ENCODE results near the gene CERS6.

Gene CERS6

DNA sequence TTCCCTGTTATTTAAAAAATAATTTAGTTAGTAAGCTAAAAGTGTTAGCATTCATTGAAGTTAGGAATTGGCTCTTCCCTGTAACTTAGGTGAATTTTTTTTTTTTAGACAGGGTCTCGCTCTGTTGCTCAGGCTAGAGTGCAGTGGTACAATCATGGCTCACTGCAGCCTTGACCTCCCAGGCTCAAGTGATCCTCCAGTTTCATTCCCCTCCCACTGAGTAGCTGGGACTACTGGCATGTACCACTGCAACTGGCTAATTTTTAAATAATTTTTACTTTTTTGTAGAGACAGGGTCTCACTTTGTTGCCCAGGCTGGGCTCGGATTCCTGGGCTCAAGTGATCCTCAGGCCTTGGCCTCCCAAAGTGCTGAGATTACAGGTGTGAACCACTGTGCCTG, 66.4 kb downstream of the CERS6 start:
- H3K4me3 ChIP-seq (ENCODE audit: low read length) = no peak overlapping the region
- no peak for DNase-seq (ENCODE audit: low read depth, low spot score)

DNA sequence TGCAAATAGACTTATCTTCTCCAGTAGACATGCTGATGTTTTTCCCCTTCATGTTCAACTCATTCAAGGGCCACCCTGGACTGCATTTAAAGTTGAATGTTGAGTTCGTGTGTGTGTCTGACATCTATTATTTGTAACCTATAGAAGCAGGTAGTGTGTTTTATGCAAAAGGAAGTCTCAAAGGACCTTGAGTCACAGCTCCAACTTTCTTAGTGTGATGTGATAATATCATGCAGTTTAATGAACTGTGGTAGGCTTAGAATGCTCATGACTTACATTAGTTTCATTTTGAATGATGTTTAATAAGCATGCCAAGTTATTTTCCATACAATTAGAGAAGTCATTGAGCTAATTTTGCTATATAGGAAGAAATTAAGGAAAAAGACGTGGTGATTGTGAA, 67.9 kb downstream of the CERS6 start:
- DNase-seq (ENCODE audit: low read depth, low spot score) = no peak
- no peak overlapping the region for H3K4me3 ChIP-seq (ENCODE audit: low read length)

DNA sequence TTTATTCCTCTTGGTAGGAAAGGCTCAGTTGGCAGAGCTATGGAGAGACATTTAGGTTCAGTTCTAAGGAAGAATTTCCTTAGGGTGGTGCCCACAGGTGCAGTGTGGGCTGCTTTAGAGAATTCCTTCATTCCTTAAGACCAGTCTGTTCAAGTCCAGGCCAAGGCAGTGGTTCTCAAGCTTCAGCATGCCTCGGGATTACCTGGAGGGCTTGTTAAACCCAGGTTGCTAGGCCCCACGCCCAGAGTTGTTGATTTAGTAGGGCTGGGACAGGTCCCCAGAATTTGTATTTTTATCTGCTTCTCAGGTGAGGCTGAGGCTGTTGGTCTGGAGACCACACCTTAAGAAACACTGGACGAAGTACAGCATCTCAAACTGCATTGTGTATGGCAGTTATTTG, 68.9 kb downstream of the CERS6 start:
- H3K4me3 ChIP-seq (ENCODE audit: low read length) = no peak overlapping the region
- DNase-seq (ENCODE audit: low read depth, low spot score) = no peak

DNA sequence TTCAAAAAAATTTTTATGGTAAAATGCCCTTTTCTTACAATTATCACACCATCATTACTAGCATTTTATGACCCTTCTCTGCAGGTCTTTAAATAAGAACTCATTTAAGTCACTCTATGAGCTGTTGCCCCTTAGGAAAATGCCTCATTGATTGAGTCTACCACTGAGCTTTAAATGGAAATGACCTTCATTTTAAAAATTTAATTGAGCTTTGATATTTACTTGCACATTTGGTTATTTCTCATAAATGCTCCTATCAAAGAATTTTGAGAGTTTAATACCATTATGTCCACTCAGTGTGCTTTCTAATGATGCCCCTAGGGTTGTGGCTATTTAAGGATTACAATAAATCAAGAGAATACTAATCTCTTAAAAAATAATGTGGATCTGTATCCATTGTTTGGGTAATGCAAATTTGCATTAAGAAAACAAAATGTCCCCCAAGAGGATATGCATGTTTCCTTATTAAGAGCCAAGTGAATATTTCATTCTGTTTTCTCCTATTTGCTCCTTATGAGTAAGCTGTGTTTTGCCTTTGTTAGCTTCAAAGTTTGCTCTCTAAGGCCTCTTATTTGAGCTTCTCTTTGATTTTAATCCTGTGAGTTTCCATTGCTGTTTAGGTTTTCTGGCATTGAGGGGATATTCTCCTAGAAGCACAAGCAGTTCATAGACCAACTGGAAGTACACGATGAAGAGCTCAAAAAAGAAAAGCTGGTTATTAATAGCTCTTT, 69.8 kb downstream of the CERS6 start:
- DNase-seq (ENCODE audit: low read depth, low spot score) = no peak
- no peak overlapping the region for H3K4me3 ChIP-seq (ENCODE audit: low read length)

DNA sequence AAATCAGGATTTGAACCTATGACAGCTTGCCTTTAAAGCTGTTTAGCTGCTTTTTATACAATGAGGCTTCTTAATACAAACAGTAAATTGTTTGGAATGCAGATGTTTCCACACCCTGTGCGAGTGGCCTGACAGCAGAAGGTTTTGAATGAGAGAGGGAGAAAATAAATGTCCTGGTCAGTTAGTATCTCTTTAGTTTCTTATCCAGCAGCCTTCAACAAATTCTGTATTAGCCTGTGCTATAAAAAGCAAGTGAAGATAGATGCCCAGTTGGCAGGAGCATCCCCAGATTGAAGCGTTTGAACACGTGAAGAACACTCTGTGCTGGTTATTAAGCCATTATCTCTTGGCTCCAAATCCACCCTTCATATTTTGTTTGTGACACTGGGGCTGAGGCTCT, 70.6 kb downstream of the CERS6 start:
- DNase-seq (ENCODE audit: low read depth, low spot score) = no peak
- H3K4me3 ChIP-seq (ENCODE audit: low read length) = no peak overlapping the region

DNA sequence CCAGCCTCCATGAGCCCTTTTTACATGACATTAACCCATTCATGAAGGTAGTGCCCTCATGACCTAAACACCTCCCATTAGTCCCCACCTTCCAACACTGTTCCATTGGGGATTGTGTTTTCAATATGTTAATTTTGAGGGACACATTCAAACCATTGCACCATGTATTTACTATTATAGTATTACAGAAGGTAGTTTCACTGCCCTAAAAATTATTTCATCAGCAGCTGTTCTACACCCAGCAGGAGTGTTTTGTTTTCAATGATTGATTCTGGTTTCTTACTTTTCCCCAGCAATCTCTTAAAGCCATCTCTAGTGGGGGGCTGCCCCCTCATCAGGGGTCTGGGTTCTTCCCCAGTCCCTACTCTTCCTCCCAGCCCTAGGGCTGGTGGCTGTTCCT, 71.9 kb downstream of the CERS6 start:
- no peak overlapping the region for H3K4me3 ChIP-seq (ENCODE audit: low read length)
- no peak for DNase-seq (ENCODE audit: low read depth, low spot score)

DNA sequence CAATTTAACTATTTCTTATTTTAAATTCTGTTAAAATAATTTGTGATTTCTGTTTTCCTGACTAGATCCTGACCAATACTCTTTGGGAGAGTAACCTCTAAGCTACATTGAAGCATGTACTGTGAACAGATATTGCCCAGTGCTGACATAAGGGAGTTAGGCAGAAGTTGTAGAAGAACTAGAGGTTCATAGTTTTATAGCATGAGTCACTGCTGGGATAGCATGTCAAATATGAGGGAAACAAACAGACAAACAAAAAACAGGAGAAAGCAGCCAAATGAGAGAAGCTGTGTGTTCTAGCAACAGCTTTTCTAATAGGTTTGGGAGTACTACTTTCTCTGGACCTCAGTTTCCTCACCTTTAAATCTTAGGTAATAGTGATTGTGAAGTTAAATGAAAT, 72.4 kb downstream of the CERS6 start:
- DNase-seq (ENCODE audit: low read depth, low spot score) = no peak
- no peak overlapping the region for H3K4me3 ChIP-seq (ENCODE audit: low read length)

DNA sequence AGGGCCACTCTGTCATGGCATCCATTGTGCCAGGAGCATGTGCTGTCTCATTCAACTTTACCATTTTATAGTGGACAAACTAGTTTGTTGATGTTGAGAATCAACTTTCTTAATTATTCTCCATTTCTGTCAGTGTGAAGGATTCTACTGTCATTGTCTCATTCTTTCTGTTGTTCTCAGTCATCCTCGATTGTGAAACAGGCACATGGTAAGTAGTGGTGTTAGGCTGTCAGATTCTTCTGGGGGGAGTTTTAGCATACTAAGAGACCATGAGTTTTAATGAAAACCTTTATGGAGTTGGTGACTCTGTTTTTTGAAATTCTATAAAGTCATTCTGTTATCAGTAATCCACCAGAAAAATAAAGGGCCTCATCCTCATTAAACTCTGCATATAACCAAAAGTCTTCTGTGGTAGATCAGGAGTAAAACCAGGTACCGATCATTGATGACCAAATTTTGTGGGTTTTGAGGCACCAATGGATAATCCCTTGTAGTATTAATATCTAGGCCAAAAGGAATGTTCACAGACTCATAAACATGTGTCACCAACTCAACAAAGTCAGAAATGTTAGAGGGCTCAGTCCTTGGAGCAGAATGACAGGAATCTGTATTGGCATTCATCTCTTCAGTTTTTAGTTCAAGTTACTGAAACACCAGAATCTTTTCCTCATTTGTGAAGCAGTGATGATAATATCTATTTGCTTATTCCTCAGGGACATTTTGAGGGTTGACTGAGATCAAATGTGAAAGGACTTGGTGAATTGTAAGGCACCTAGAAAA, 73.2 kb downstream of the CERS6 start:
- H3K4me3 ChIP-seq (ENCODE audit: low read length) = no peak overlapping the region
- DNase-seq (ENCODE audit: low read depth, low spot score) = no peak

DNA sequence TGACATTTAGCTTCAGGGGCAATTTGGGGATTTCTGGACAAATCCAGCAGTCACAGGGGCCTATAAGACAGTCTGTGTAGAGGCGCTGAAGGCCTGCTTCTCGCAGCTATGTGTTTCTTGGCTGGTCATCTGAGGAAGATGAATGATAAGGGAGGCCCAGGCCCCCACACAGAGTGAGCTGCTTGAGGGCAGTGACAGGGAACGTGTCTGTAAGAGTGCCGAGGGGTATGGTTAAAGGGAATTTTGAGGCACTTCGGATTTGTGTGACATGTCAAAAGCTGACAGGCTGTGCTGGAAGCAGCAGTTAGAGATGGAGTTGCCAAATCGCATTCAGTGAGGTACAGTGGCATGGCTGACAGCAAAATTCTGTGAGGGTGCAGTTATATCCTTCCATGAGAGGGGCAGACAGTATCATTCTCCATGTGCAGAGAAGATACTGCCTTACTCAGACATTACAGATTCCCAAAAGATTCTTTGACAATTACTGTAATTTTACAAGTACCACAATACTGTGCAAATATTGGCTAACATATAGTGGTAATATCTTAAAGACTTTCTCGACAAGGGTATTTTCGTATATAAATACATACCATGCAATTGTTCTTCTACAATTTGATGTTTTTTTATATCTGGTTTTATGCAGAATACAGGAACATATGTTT, 74.0 kb downstream of the CERS6 start:
- no peak for DNase-seq (ENCODE audit: low read depth, low spot score)
- no peak overlapping the region for H3K4me3 ChIP-seq (ENCODE audit: low read length)

DNA sequence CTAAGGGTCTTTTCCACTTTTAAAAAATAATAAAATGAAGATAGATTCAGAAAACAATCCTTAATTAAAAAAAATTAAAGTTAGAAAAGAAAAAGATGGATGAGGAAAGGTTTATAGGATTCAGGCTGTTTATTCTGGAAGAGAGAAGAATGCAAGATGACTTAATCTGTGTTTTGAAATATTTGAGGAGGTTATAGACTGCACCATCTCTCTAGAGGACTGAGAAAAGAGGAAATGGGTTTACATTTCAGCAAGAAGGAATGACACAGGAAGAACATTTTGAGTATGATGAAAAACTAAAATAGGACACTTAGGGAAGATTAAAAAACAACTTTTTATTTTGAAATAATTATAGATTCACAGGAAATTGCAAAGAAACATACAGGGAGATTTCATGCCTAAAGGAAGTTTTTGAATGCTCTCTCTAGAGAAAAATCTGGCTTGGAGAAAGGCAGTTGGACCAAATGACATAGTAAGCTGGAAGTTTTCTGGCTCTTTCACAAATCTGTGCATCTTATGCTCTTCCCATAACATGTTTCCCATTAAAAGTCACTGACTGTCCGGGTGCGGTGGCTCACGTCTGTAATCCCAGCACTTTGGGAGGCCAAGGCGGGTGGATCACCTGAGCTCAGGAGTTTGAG, 75.0 kb downstream of the CERS6 start:
- no peak for DNase-seq (ENCODE audit: low read depth, low spot score)
- no peak overlapping the region for H3K4me3 ChIP-seq (ENCODE audit: low read length)

DNA sequence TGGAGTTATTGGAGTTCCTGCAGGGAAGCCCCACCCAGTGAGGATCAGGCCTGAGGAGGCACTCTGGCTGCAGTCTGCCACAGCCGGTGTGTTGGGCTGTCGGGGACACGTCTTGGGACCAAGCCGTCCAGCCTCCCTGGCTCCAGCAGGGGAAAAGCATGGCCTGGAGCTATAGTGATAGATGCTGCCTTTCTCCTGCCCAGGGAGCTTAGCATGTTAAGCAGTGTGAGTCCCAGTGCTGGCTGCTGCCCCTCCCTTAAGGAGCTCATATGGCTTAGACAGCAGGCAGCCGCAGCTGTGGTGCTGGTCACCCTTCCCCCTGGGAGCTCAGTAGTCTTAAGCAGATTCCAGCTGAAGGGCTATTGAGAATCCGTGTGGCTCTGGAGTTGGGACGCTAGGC, 78.9 kb downstream of the CERS6 start:
- no peak overlapping the region for H3K4me3 ChIP-seq (ENCODE audit: low read length)

DNA sequence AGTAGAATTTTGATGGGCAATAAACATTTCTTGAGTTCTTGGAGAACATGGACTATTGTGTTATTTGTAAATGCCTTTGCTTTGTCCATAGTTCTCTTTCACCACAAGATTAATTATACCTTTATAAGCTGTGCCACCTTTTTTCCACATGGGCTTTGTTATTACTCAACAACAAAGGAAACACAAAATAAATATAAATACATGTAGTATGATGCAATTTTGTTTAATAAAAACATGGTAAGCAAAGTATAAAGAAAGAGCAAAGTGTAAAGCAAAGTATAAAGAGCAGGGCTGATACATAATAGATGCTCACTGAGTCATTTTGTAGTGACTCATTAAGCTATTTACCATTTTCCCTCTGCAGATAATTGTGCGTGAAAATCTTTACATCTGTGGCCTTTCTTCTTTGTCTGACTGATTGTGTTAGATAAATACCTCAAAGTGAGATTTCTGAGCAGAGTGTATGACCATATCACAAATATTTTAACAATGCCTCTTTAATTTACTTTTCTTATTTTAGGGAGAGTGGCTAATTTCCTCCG, 80.9 kb downstream of the CERS6 start:
- no peak overlapping the region for H3K4me3 ChIP-seq (ENCODE audit: low read length)
- no peak for DNase-seq (ENCODE audit: low read depth, low spot score)

More for the DNA sequence above, 78.9 kb downstream of the CERS6 start:
- no peak for DNase-seq (ENCODE audit: low read depth, low spot score)

DNA sequence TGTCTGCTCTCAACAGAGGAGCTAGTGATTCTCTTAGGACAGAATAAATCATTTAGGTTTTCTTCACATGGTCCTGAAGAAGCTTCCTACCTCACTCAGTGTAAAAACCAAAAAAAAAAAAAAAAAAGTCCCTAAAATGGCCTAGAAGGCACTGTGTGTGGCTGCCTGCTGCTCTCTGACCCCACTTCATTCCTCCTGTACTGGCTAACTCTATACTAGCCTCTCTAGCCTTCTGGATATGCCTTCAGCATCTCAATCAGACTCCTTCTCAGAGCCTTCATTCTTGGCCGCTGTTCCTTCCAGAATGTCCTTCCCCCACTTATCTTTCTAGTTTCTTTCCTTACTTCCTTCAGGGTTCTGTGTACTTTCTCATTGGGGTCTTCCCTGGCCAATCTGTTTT, 82.1 kb downstream of the CERS6 start:
- DNase-seq (ENCODE audit: low read depth, low spot score) = no peak

DNA sequence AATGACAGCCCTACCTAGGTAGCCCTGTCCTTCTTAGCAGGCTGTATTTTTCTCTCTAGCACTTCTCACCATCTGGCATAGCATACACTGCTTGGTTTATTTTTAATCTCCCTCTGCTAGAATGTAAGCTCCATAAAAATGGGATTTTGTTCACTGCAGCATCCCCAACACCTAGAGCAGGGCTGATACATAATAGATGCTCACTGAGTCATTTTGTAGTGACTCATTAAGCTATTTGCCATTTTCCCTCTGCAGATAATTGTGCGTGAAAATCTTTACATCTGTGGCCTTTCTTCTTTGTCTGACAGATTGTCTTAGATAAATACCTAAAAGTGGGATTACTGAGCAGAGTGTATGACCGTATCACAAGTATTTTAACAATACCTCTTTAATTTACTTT, 82.5 kb downstream of the CERS6 start:
- no peak overlapping the region for H3K4me3 ChIP-seq (ENCODE audit: low read length)
- DNase-seq (ENCODE audit: low read depth, low spot score) = no peak

More for the DNA sequence above, 82.1 kb downstream of the CERS6 start:
- H3K4me3 ChIP-seq (ENCODE audit: low read length) = no peak overlapping the region

DNA sequence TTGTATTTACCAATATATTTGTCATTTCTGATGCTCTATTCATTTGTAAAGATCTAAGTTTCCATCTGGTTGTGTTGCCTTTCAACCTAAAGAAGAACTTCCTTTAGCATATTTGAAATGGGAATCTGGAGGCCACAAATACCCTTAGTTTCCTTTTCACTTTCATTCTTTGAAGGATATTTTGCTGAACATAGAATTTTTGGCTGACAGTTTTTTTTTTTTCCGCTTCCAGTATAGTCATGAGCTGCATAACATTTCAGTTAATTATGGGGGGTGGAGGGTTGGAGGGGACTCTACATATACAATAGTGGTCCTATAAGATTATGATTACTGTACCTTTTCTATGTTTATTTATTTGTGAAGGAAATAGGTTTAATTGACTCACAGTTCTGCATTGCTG, 83.9 kb downstream of the CERS6 start:
- no peak for DNase-seq (ENCODE audit: low read depth, low spot score)
- H3K4me3 ChIP-seq (ENCODE audit: low read length) = no peak overlapping the region

DNA sequence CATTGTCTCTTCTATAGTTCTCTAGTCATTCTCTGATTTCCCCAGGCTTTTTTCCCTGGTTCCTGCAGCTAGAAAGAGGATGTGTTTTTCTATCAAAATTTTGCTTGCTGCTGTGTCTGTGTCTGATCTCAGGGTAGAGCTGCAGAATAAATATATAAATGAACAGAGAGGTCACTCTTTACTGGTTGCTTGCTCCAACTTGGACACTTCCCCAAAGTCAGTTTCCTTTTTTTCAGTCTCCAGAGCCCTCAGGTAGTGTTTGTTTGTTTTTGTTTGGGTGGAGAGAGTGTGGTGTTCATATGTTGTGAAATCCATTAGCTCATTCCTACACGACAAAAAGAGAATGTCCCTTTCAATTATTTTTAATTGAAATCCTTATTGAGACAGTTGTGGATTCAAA, 85.8 kb downstream of the CERS6 start:
- no peak for DNase-seq (ENCODE audit: low read depth, low spot score)
- H3K4me3 ChIP-seq (ENCODE audit: low read length) = no peak overlapping the region

DNA sequence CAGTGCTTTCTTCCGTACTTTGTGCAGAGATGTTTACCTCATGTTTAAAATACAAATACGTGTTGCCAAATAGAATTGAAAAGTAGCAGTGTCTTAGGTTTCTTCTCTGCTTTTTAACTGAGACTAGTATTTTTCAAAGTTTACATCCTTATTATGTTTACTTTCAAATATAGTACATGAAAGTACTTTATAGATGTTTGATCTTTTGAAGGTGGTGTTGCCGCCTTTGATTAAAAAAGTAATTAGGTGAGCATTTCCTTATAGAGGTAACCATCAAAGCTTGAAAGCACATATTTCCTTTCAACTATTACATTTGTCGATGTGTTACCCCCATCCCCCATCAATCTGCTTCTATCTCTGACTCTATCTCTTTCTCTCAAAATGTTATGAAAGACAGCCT, 87.0 kb downstream of the CERS6 start:
- H3K4me3 ChIP-seq (ENCODE audit: low read length) = no peak overlapping the region
- peak; percentile 71 for DNase-seq (ENCODE audit: low read depth, low spot score)

DNA sequence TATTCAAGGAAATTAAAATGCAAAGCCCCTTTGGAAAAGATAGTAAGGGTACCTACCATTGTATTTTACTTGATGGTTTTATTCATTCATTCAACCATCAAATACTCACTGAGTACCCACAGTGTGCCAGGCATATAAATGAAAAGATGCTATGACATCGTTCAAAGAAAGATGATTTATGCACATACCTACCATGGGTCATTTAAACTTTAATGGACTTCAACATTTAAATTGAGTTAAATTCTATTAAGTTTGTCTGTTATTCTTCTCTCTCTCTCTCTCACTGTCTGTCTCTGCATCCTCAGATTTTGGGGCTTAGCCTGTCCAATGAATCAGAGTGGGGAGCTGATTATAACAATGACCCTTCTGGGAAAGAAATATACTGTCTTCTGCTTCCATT, 87.9 kb downstream of the CERS6 start:
- no peak for DNase-seq (ENCODE audit: low read depth, low spot score)
- no peak overlapping the region for H3K4me3 ChIP-seq (ENCODE audit: low read length)

DNA sequence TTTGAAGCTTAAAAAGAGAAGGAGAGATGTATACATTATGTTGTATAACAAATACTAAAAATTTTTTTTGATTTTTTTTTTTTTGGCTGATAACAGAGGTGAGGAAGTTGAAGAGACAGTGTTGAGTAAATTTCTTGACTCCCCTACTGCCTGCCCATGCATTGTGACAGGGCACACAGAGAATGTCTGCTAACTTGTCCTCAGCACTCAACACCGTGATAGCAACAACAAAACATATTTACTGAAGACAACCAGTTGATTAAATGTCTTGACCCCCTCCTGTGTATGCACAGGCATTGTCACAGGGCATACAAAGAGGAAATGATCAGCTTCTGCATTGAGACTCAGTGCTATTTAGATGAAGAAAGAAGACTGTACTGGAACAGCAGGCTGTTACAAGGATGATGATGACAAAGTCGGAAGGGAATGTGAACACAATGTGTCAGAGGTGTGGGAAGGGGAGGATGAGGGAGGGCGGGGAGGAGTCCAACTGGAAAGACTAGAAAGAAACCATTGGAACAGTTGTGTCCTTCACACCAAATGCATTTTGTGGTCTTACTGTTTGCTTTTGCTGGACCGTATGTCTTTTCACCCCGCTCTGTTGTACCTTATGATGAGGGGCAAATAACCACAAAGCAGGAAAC, 89.5 kb downstream of the CERS6 start:
- DNase-seq (ENCODE audit: low read depth, low spot score) = no peak
- no peak overlapping the region for H3K4me3 ChIP-seq (ENCODE audit: low read length)
